ENCODE data around the gene CREB3L1. TPM values are rescaled to one million over a fixed set of nuclear protein-coding genes. Genes with fewer than 3 reads are reported as not detected.

The CREB3L1 gene
- total RNA-seq, 1 donor, result 33.3 TPM

GRCh38 chr11:46364791-46365190 lies 87.3 kb downstream of the CREB3L1 start:
- no peak overlapping the region for H3K4me3 ChIP-seq (ENCODE audit: insufficient read depth, low read length)
- H3K36me3 ChIP-seq (ENCODE audit: insufficient read depth, low read length), result peaks cover 11% of the 10 kb centered on the region
- no peaks in the 10 kb centered on the region for H3K27me3 ChIP-seq (ENCODE audit: insufficient read depth, low read length)
- H3K27ac ChIP-seq (ENCODE audit: low read depth, low read length), result no peak overlapping the region
- H3K4me2 ChIP-seq (ENCODE audit: insufficient read depth, low read length), result no peak overlapping the region
- H3K79me2 ChIP-seq (ENCODE audit: insufficient read depth, low read length), result peaks cover 41% of the 10 kb centered on the region
- TF ChIP-seq CTCF (IDR thresholded peaks at IDR 0.05; ENCODE audit: extremely low read depth, low read depth, low read length), result no peak
- peaks cover 33% of the 10 kb centered on the region for H3K4me1 ChIP-seq (ENCODE audit: insufficient read depth, low read length)
- no peak overlapping the region for H2AFZ ChIP-seq (ENCODE audit: low read length)
- H4K20me1 ChIP-seq (ENCODE audit: insufficient read depth, low read length), result peaks cover 24% of the 10 kb centered on the region
- no peaks in the 10 kb centered on the region for H3K9me3 ChIP-seq (ENCODE audit: low read depth, low read length)
- no peak for DNase-seq (ENCODE audit: insufficient read length, low spot score, missing footprints)

- DNase-seq (ENCODE audit: insufficient read length, low spot score, missing footprints), result no peak
- no peaks in the 10 kb centered on the region for H3K9me3 ChIP-seq (ENCODE audit: low read depth, low read length)
- H4K20me1 ChIP-seq (ENCODE audit: insufficient read depth, low read length), result peaks cover 26% of the 10 kb centered on the region
- no peak overlapping the region for H3K4me2 ChIP-seq (ENCODE audit: insufficient read depth, low read length)
- H3K79me2 ChIP-seq (ENCODE audit: insufficient read depth, low read length), result peaks cover 36% of the 10 kb centered on the region
- H3K27ac ChIP-seq (ENCODE audit: low read depth, low read length), result no peak overlapping the region
- H2AFZ ChIP-seq (ENCODE audit: low read length), result no peak overlapping the region
- no peak for TF ChIP-seq CTCF (IDR thresholded peaks at IDR 0.05; ENCODE audit: extremely low read depth, low read depth, low read length)
- no peak overlapping the region for H3K4me3 ChIP-seq (ENCODE audit: insufficient read depth, low read length)
- H3K27me3 ChIP-seq (ENCODE audit: insufficient read depth, low read length), result no peaks in the 10 kb centered on the region
- peaks cover 27% of the 10 kb centered on the region for H3K4me1 ChIP-seq (ENCODE audit: insufficient read depth, low read length)
- H3K36me3 ChIP-seq (ENCODE audit: insufficient read depth, low read length), result peaks cover 18% of the 10 kb centered on the region
These were observed 88.8 kb downstream of the CREB3L1 start for GRCh38 chr11:46366260-46366659.

- peaks cover 18% of the 10 kb centered on the region for H3K36me3 ChIP-seq (ENCODE audit: insufficient read depth, low read length)
- H4K20me1 ChIP-seq (ENCODE audit: insufficient read depth, low read length), result peaks cover 26% of the 10 kb centered on the region
- peaks cover 34% of the 10 kb centered on the region for H3K79me2 ChIP-seq (ENCODE audit: insufficient read depth, low read length)
- no peak overlapping the region for H3K4me2 ChIP-seq (ENCODE audit: insufficient read depth, low read length)
- peaks cover 22% of the 10 kb centered on the region for H3K4me1 ChIP-seq (ENCODE audit: insufficient read depth, low read length)
- H3K27me3 ChIP-seq (ENCODE audit: insufficient read depth, low read length), result no peaks in the 10 kb centered on the region
- TF ChIP-seq CTCF (IDR thresholded peaks at IDR 0.05; ENCODE audit: extremely low read depth, low read depth, low read length), result no peak
- H3K4me3 ChIP-seq (ENCODE audit: insufficient read depth, low read length), result no peak overlapping the region
- H2AFZ ChIP-seq (ENCODE audit: low read length), result no peak overlapping the region
- DNase-seq (ENCODE audit: insufficient read length, low spot score, missing footprints), result no peak
- no peaks in the 10 kb centered on the region for H3K9me3 ChIP-seq (ENCODE audit: low read depth, low read length)
- H3K27ac ChIP-seq (ENCODE audit: low read depth, low read length), result no peak overlapping the region
These were observed 89.2 kb downstream of the CREB3L1 start for GRCh38 chr11:46366661-46367161.

GRCh38 chr11:46367244-46367915 lies 89.9 kb downstream of the CREB3L1 start:
- Histone ChIP-seq H3K4me3 (ENCODE audit: insufficient read depth, low read length) (no peak overlapping the region), H3K27ac (ENCODE audit: low read depth, low read length) (no peak overlapping the region), H3K27me3 (ENCODE audit: insufficient read depth, low read length) (no peaks in the 10 kb centered on the region), H2AFZ (ENCODE audit: low read length) (no peak overlapping the region), H3K4me1 (ENCODE audit: insufficient read depth, low read length) (peaks cover 16% of the 10 kb centered on the region), H3K79me2 (ENCODE audit: insufficient read depth, low read length) (peaks cover 27% of the 10 kb centered on the region), H3K36me3 (ENCODE audit: insufficient read depth, low read length) (peaks cover 19% of the 10 kb centered on the region), H4K20me1 (ENCODE audit: insufficient read depth, low read length) (peaks cover 26% of the 10 kb centered on the region), H3K4me2 (ENCODE audit: insufficient read depth, low read length) (no peak overlapping the region), H3K9me3 (ENCODE audit: low read depth, low read length) (no peaks in the 10 kb centered on the region)
- DNase-seq (ENCODE audit: insufficient read length, low spot score, missing footprints), result peak; percentile 68
- peak; percentile 64 for TF ChIP-seq CTCF (IDR thresholded peaks at IDR 0.05; ENCODE audit: extremely low read depth, low read depth, low read length)

All from osteoblast (primary cell).